Heart left ventricle (tissue), 16 donors: ENCODE data around the gene TANK. TPM values are rescaled to one million over a fixed set of nuclear protein-coding genes. Genes with fewer than 3 reads are reported as not detected.
"Not testable (repeated sequence)": the region's sequence is repeated elsewhere in the genome, so short reads cannot be mapped to it uniquely, and the experiment has no call there.

ENCODE experiments used
- ATAC-seq, 4 donors: fragments of 200-7000 bp; cut with Tn5 transposase; one replicate each; pipeline ENCODE4 v1.9.1; 2020 to 2022; ENCODE audit warnings: moderate library complexity in 4 of 4, mild to moderate bottlenecking in 3 of 4, moderate number of reproducible peaks in 1 of 4
- DNase-seq, 5 donors: peaks; one replicate each; pipeline ENCODE4 v3.0.0-alpha.2; 2020
- H3K27ac ChIP-seq, 12 donors: fragments of 200-600 bp; sonication (generic) in 4 of 12; one replicate each; pipeline versions ENCODE4 v1.5.0 to v1.8.0; 2016 to 2022; ENCODE audit warnings: mild to moderate bottlenecking in 2 of 12
- H3K27me3 ChIP-seq, 9 donors: fragments of 200-600 bp; sonication (generic) in 2 of 9; one replicate each; pipeline versions ENCODE4 v1.5.1 to v1.8.0; 2016 to 2022; ENCODE audit warnings: mild to moderate bottlenecking in 3 of 9
- H3K36me3 ChIP-seq, 9 donors: fragments of 200-600 bp; sonication (generic) in 2 of 9; one replicate each; pipeline versions ENCODE4 v1.5.0 to v1.8.0; 2018 to 2022; ENCODE audit warnings: mild to moderate bottlenecking in 2 of 9
- H3K4me1 ChIP-seq, 12 donors: fragments of 200-600 bp; sonication (generic) in 4 of 12; one replicate each; pipeline versions ENCODE4 v1.5.0 to v1.8.0; 2016 to 2022; ENCODE audit warnings: mild to moderate bottlenecking in 3 of 12
- H3K4me3 ChIP-seq, 12 donors: fragments of 200-600 bp; sonication (generic) in 4 of 12; one replicate each; pipeline versions ENCODE4 v1.5.0 to v1.8.0; 2017 to 2022; ENCODE audit warnings: mild to moderate bottlenecking in 9 of 12, moderate library complexity in 4 of 12
- H3K9me3 ChIP-seq, 12 donors: fragments of 200-600 bp; sonication (generic) in 4 of 12; one replicate each; pipeline versions ENCODE4 v1.5.0 to v1.8.0; 2016 to 2022; ENCODE audit warnings: mild to moderate bottlenecking in 1 of 12
- POLR2A ChIP-seq, 2 donors: fragments of 450-650 bp; IDR thresholded peaks; one replicate each; pipeline ENCODE4 v1.6.1; 2017; ENCODE audit warnings: antibody characterized with exemption in 2 of 2, mild to moderate bottlenecking in 2 of 2, moderate library complexity in 2 of 2
- WGBS, 4 donors: extraction: QIAGEN DNeasy Blood & Tissue Kit in 2 of 4; methylation state at CpG; one replicate each; pipeline versions ENCODE4 v1.1.5 to v1.1.7; 2013 to 2018; 5-methylcytosine and 5-hydroxymethylcytosine counted together
- intact Hi-C, 10 donors: fragments of 100-400 bp; cut with DNase I; formaldehyde crosslinking; loops; one replicate each; pipeline versions ENCODE4 v1.11.1 to v1.14.2; 2022
- polyA plus RNA-seq, 2 donors: library from polyadenylated mRNA; stranded (reverse); fragments of 200-250 nt; gene quantifications; one replicate each; pipeline ENCODE4 v1.2.3, GENCODE V29; 2013
- total RNA-seq, 9 donors: library from RNA; depleted of rRNA in 2 of 9; stranded (reverse); fragments of >200 nt in 2 of 9; fragmentation: NEBNext Ultra II Directional in 3 of 9; extraction: Animal tissue kit (Norgen Biotek cat#: 25700) in 3 of 9; gene quantifications; one replicate each; pipeline versions ENCODE4 v1.1.0 to v1.2.4, GENCODE V29; 2016 to 2023
- TF ChIP-seq, protein P1 (sequence below), 12 donors: fragments of 200-600 bp; sonication (generic) in 4 of 12; IDR thresholded peaks; one replicate each; pipeline versions ENCODE4 v1.5.0 to v1.8.0; 2018 to 2022; ENCODE audit warnings: antibody characterized with exemption in 12 of 12, mild to moderate bottlenecking in 5 of 12
- donor health status: ischemic (EF 13 %, LVEDD 7.1; RV severe dilation, severe dysfunction).
- donor health status: healthy with polysubstance abuse.
- donor health status: DM: no; HTN: yes; CAD: no.
- donor health status: DM: no; HTN: no; CAD: no.
- donor health status: ischemic (EF 25% LVEDD 6.9; RV normal size, moderate dysfunction).
- donor health status: ischemic (EF 25% LVEDD 5.7; RV mildly dilated, moderate dysfunction).
- donor health status: healthy.
- donor health status: DM: yes; HTN: yes; CAD: no.
- donor health status: ischemic (EF 35%, LVEDD 5.7; RV mildly dilated, moderate dysfunction).
- donor health status: nonischemic (EF 11% LVEDD 7.7; RV severe dilation, severe dysfunction).
- donor health status: DM: yes; HTN: yes; CAD: no.
- donor health status: PGD.
- donor health status: ischemic (EF 29% LVEDD 5.4; RV normal size, mild dysfunction).
- donor health status: nonischemic (EF 23%, LVEDD 6.1; RV moderate dilation, normal function).

Gene TANK
- total and polyA plus RNA-seq, 11 donors, result 15.4 to 58.5 (median 32.4) TPM

DNA sequence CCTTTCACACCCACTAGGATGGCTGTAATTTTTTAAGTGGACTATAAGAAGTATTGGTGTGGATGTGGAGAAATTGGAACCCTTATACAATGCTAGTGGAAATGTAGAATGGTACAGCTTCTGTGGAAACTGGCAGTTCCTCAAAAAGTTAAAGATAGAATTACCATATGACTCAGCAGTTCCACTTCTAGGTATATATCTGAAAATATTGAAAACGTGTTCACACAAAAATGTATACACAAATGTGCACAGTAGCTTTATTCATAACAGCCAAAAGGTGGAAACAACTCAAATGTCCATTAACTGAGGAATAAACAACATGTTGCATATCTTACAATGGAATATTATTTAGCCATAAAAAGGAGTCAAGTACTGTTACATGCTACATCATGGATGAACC, 17.7 kb downstream of the TANK start:
- H3K4me3 ChIP-seq, result no peak overlapping the region

DNA sequence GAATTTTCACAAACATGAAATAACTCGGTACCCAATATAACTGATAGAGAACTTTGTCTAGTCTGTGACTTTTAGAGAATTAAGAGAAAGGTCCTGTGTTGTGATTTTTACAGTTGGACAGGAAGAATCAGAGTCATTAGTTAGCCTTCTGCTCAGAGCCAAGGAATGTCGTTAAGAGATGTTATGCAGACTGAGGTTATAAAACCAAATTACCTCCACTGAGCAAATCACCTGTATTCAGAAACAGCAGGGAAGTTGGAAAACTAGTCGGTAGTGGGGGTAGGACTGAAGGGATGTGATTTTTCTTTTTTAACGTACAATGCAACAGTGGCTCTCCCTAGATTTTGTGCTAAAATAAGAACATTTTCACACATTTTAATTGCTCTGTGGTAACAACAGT, 18.5 kb downstream of the TANK start:
- H3K36me3 ChIP-seq, result peaks cover 0 to 54% (median 44%) of the 10 kb centered on the region in 9 donors
- DNase-seq (no peak), ATAC-seq (no peak)
- TF ChIP-seq POLR2A (IDR thresholded peaks at IDR 0.05), result no peak
- TF ChIP-seq, protein P1, sequence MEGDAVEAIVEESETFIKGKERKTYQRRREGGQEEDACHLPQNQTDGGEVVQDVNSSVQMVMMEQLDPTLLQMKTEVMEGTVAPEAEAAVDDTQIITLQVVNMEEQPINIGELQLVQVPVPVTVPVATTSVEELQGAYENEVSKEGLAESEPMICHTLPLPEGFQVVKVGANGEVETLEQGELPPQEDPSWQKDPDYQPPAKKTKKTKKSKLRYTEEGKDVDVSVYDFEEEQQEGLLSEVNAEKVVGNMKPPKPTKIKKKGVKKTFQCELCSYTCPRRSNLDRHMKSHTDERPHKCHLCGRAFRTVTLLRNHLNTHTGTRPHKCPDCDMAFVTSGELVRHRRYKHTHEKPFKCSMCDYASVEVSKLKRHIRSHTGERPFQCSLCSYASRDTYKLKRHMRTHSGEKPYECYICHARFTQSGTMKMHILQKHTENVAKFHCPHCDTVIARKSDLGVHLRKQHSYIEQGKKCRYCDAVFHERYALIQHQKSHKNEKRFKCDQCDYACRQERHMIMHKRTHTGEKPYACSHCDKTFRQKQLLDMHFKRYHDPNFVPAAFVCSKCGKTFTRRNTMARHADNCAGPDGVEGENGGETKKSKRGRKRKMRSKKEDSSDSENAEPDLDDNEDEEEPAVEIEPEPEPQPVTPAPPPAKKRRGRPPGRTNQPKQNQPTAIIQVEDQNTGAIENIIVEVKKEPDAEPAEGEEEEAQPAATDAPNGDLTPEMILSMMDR (IDR thresholded peaks at IDR 0.05), result no peak
- no peak overlapping the region for H3K4me3 ChIP-seq
- intact Hi-C loops, result no loop called here
- H3K27ac ChIP-seq, result no peak overlapping the region
- no peaks in the 10 kb centered on the region for H3K27me3 ChIP-seq
- WGBS, 4 donors, result 59 to 77% (median 69%) methylated on average over 4 of the region's 4 CpGs
- peaks cover 0 to 11% (median 0%) of the 10 kb centered on the region in 12 donors for H3K9me3 ChIP-seq
- peaks cover 0 to 34% (median 0%) of the 10 kb centered on the region in 12 donors for H3K4me1 ChIP-seq

More for the DNA sequence above, 17.7 kb downstream of the TANK start:
- Histone ChIP-seq H3K27ac (no peak overlapping the region), H3K4me1 (peaks cover 0 to 40% (median 0%) of the 10 kb centered on the region in 12 donors), H3K9me3 (peaks cover 0 to 11% (median 0%) of the 10 kb centered on the region in 12 donors), H3K36me3 (peaks cover 0 to 53% (median 38%) of the 10 kb centered on the region in 9 donors), H3K27me3 (no peaks in the 10 kb centered on the region)
- DNase-seq (no peak), ATAC-seq (no peak)
- 87 to 90% (median 88%) methylated on average over 1 of the region's 1 CpG for WGBS, 4 donors
- intact Hi-C loops, result no loop called here
- TF ChIP-seq, protein P1 (IDR thresholded peaks at IDR 0.05), result no peak
- no peak for TF ChIP-seq POLR2A (IDR thresholded peaks at IDR 0.05)

DNA sequence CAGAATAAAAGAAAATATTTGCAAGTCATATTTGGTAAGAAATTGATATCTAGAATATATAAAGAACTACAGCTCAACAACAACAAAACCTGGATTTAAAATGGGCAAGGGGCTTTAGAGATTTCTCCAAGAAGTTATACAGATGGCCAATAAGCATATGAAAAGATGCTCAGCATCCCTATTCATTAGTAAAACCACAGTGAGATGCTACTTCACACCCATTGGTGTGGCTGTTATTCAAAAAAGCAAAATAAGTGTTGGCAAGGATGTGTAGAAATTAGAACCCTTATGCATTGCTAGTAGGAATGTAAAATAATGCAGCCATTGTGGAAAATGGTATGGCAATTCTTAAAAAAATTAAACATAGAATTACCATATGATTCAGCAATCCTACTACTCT, 29.8 kb downstream of the TANK start:
- H3K27me3 ChIP-seq, result no peaks in the 10 kb centered on the region
- intact Hi-C loops, result no loop called here
- no peak overlapping the region for H3K27ac ChIP-seq
- no peak for TF ChIP-seq POLR2A (IDR thresholded peaks at IDR 0.05)
- TF ChIP-seq, protein P1 (IDR thresholded peaks at IDR 0.05), result no peak
- DNase-seq (no peak), ATAC-seq (no peak)
- H3K9me3 ChIP-seq, result no peaks in the 10 kb centered on the region
- no peak overlapping the region for H3K4me3 ChIP-seq
- peaks cover 0 to 56% (median 26%) of the 10 kb centered on the region in 9 donors for H3K36me3 ChIP-seq
- peaks cover 0 to 11% (median 0%) of the 10 kb centered on the region in 12 donors for H3K4me1 ChIP-seq

DNA sequence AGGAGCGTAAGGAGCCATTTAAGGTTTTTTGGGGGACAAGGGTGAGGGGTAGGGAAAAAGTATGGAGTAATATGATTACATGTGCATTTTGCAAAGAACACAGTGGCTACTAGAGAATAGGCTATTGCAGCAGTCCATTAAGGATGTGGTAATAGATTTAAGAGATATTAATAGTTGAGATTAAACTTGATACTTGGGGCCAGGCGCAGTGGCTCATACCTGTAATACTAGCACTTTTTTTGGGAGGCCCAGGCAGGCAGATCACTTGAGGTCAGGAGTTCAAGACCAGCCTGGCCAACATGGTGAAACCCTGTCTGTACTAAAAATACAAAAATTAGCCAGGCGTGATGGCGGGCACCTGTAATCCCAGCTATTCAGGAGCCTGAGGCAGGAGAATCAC, 35.4 kb downstream of the TANK start:
- H3K27ac ChIP-seq, H3K27me3 ChIP-seq, H3K4me3 ChIP-seq, DNase-seq, H3K9me3 ChIP-seq, ATAC-seq, intact Hi-C loops: not testable (repeated sequence)
- H3K4me1 ChIP-seq, result peaks cover 0 to 17% (median 3%) of the 10 kb centered on the region in 12 donors
- H3K36me3 ChIP-seq, result peaks cover 0 to 41% (median 26%) of the 10 kb centered on the region in 9 donors
- 95 to 99% (median 97%) methylated on average over 4 of the region's 4 CpGs for WGBS, 4 donors
